Measurements from ENCODE around the gene PRKAG2.

GRCh38 chr7:151647006-151647405 is 229.9 kb downstream of the PRKAG2 start:
- no peak for TF ChIP-seq GATA2 (IDR thresholded peaks at IDR 0.05; ENCODE audit: low read depth, low read length)
- no peak for TF ChIP-seq GATA3 (IDR thresholded peaks at IDR 0.05; ENCODE audit: low read depth, low read length)

Data from SH-SY5Y (cell line).